ENCODE data around the gene CNTNAP2.

CNTNAP2 gene

DNA sequence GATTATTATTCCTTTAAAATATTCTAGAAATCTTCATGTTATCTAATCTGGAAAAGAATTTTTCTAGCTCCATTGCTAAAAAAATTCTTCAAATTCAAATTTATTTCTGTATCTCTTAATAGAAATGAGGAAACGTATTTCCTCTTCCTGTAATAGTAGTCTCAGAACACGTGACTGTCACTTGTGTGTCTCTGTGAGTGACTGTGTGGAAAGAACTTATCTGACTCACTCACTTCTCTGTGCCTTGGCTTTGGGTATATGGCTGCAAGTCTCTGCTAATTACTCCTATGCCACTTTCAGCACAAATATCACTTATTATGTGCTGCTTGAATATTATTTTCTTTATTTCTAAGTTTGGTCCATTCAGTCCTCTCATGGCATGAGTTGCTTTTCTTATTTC lies 132.7 kb downstream of the CNTNAP2 start:
- ChIA-PET POLR2A (no interaction called here), CTCF (no interaction called here)

DNA sequence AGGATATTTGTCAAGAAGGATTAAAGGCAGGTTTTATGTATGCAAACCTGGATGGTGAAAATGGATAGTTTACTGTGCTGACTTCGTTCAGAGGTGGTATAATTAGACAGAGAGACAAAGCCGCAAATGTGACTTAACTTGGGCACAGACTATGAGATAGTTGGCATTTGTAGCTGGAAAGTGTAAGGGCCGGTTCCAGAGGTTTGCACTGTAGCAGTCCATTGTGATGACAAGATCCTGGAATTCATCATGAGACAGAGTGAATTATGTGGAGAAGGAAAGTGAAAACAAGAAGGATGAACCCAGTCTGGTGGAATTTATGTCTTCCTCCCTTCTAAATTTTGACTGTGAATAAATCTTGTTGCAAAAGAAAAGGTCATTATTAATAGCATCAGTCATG lies 139.0 kb downstream of the CNTNAP2 start:
- TF ChIP-seq FOXM1 (IDR thresholded peaks at IDR 0.05; ENCODE audit: borderline replicate concordance): no peak
- TF ChIP-seq SP1 (IDR thresholded peaks at IDR 0.05): no peak
- TF ChIP-seq FOXK2 (IDR thresholded peaks at IDR 0.05): no peak
- no peak for TF ChIP-seq FOXA1 (IDR thresholded peaks at IDR 0.05)
- TF ChIP-seq CTBP1 (IDR thresholded peaks at IDR 0.05; ENCODE audit: borderline replicate concordance): no peak
- no peak for DNase-seq (ENCODE audit: extremely low spot score)
- ChIA-PET CTCF (no interaction called here), POLR2A (no interaction called here)

More for the DNA sequence above, 132.7 kb downstream of the CNTNAP2 start:
- TF ChIP-seq ZNF384 (IDR thresholded peaks at IDR 0.05): no peak
- no peak for TF ChIP-seq ARNT (IDR thresholded peaks at IDR 0.05)
- TF ChIP-seq LEF1 (IDR thresholded peaks at IDR 0.05; ENCODE audit: borderline replicate concordance): no peak
- TF ChIP-seq NFRKB (IDR thresholded peaks at IDR 0.05): no peak
- no peak for TF ChIP-seq BHLHE40 (IDR thresholded peaks at IDR 0.05; ENCODE audit: borderline replicate concordance)
- no peak for TF ChIP-seq HDGF (IDR thresholded peaks at IDR 0.05; ENCODE audit: borderline replicate concordance)
- no peak for TF ChIP-seq ELF4 (IDR thresholded peaks at IDR 0.05)
- TF ChIP-seq SP1 (IDR thresholded peaks at IDR 0.05): no peak
- TF ChIP-seq SUZ12 (IDR thresholded peaks at IDR 0.05): no peak
- TF ChIP-seq FOXA1 (IDR thresholded peaks at IDR 0.05): no peak
- TF ChIP-seq TARDBP (IDR thresholded peaks at IDR 0.05): no peak
- TF ChIP-seq FOXM1 (IDR thresholded peaks at IDR 0.05; ENCODE audit: borderline replicate concordance): no peak
- TF ChIP-seq L3MBTL2 (conservative IDR thresholded peaks at IDR 0.05): no peak
- TF ChIP-seq FOXK2 (IDR thresholded peaks at IDR 0.05): no peak
- TF ChIP-seq, protein P1, sequence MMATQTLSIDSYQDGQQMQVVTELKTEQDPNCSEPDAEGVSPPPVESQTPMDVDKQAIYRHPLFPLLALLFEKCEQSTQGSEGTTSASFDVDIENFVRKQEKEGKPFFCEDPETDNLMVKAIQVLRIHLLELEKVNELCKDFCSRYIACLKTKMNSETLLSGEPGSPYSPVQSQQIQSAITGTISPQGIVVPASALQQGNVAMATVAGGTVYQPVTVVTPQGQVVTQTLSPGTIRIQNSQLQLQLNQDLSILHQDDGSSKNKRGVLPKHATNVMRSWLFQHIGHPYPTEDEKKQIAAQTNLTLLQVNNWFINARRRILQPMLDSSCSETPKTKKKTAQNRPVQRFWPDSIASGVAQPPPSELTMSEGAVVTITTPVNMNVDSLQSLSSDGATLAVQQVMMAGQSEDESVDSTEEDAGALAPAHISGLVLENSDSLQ (IDR thresholded peaks at IDR 0.05): no peak
- no peak for TF ChIP-seq CTBP1 (IDR thresholded peaks at IDR 0.05; ENCODE audit: borderline replicate concordance)
- no peak for DNase-seq (ENCODE audit: extremely low spot score)

DNA sequence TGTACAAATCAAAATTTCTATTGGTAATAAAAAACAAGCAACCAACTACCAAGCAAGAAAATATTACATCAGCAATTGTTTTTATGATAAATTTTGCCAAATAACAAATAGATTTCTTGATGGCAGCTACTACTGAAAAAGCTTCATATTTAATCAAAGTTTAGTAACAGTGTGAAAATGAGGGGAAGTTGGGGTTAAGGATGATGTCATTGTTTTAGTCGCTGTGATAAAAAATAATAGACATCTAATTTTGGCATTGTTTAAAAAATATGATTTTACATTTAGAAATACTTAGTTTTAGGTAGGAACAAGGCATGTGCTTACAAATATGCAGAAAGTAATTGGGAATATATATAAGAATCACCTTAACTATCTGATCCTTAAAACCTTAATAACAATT lies 145.9 kb downstream of the CNTNAP2 start:
- DNase-seq (ENCODE audit: extremely low spot score): no peak
- TF ChIP-seq LEF1 (IDR thresholded peaks at IDR 0.05; ENCODE audit: borderline replicate concordance) (no peak), CTBP1 (IDR thresholded peaks at IDR 0.05; ENCODE audit: borderline replicate concordance) (no peak), SUZ12 (IDR thresholded peaks at IDR 0.05) (no peak), FOXA1 (IDR thresholded peaks at IDR 0.05) (no peak), TARDBP (IDR thresholded peaks at IDR 0.05) (no peak), NFRKB (IDR thresholded peaks at IDR 0.05) (no peak), ELF4 (IDR thresholded peaks at IDR 0.05) (no peak), SP1 (IDR thresholded peaks at IDR 0.05) (no peak), L3MBTL2 (conservative IDR thresholded peaks at IDR 0.05) (no peak)
- ChIA-PET CTCF (no interaction called here), POLR2A (no interaction called here)

DNA sequence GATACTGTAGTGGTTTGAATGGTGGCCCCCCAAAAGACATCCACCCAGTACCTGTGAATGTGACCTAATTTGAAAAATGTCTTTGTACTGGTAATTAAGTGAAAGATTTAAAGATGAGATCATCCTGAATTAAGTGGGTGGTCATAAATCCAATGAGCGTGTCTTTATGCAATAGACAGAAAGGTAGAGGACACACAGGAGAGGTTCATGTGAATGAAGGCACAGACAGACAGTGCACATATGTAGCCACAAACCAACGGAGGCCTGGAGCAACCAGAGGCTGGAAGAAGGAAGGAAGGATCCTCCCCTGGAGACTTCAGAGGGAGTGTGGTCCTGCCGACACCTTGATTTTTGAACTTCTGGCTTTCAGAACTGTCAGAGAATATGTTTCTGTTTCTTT lies 160.3 kb downstream of the CNTNAP2 start:
- no peak for TF ChIP-seq BHLHE40 (IDR thresholded peaks at IDR 0.05; ENCODE audit: borderline replicate concordance)
- POLR2A ChIA-PET: no interaction called here

DNA sequence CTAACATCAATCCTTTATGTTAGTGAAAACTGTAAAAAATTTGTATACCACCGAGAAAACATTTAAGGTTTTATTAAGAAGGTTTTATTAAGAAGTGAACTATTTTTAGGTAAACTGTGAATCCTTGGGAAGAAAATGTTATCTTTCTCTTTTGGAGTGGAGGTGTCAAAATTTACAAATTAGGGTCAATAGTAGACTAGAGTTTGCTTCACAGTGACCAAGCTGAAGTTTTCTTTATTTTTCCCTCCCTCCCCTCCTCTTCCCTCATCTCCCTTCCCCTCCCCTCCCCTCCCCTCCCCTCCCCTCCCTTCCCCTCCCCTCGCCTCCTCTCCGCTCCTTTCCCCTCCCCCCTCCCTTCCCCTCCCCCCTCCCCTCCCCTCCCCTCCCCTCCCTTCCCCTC lies 168.8 kb downstream of the CNTNAP2 start:
- ChIA-PET CTCF (interaction anchor here (0.6 kb wide), 1 partner anchor 100 kb away, joined by 3 read pairs; no protein-coding TSS in a partner anchor), POLR2A (no interaction called here)
- TF ChIP-seq FOXK2 (IDR thresholded peaks at IDR 0.05) (no peak), BHLHE40 (IDR thresholded peaks at IDR 0.05; ENCODE audit: borderline replicate concordance) (no peak), SP1 (IDR thresholded peaks at IDR 0.05) (no peak), FOXA1 (IDR thresholded peaks at IDR 0.05) (no peak), L3MBTL2 (conservative IDR thresholded peaks at IDR 0.05) (no peak), SUZ12 (IDR thresholded peaks at IDR 0.05) (no peak), CTBP1 (IDR thresholded peaks at IDR 0.05; ENCODE audit: borderline replicate concordance) (no peak), ZNF384 (IDR thresholded peaks at IDR 0.05) (no peak), TARDBP (IDR thresholded peaks at IDR 0.05) (no peak), FOXM1 (IDR thresholded peaks at IDR 0.05; ENCODE audit: borderline replicate concordance) (no peak), LEF1 (IDR thresholded peaks at IDR 0.05; ENCODE audit: borderline replicate concordance) (no peak), NFRKB (IDR thresholded peaks at IDR 0.05) (no peak), ARNT (IDR thresholded peaks at IDR 0.05) (no peak), ELF4 (IDR thresholded peaks at IDR 0.05) (no peak), HDGF (IDR thresholded peaks at IDR 0.05; ENCODE audit: borderline replicate concordance) (no peak)
- TF ChIP-seq, protein P1 (IDR thresholded peaks at IDR 0.05): no peak
- no peak for DNase-seq (ENCODE audit: extremely low spot score)

More for the DNA sequence above, 160.3 kb downstream of the CNTNAP2 start:
- CTCF ChIA-PET: no interaction called here
- no peak for DNase-seq (ENCODE audit: extremely low spot score)

DNA sequence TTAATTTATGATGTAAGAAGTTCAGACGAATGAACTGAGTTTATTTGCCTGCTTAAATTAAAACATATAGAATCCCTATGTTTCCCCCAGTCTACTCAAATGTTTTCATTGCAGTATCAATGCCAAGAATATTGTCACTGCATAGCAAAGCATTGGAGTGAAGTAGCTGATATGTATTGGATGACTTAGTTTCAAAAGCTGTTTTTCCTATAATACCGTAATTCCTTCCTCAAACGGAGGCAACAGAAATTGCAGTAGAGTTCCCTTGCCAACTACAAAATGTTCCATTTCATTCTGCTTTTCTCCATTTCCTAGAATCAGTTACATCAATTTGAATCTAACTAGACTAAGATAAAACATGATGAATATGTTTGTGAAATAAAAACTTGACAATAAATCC lies 174.1 kb downstream of the CNTNAP2 start:
- ChIA-PET CTCF (no interaction called here), POLR2A (no interaction called here)
- DNase-seq (ENCODE audit: extremely low spot score): no peak
- TF ChIP-seq HDGF (IDR thresholded peaks at IDR 0.05; ENCODE audit: borderline replicate concordance) (no peak), FOXA1 (IDR thresholded peaks at IDR 0.05) (no peak), SUZ12 (IDR thresholded peaks at IDR 0.05) (no peak), FOXM1 (IDR thresholded peaks at IDR 0.05; ENCODE audit: borderline replicate concordance) (no peak), L3MBTL2 (conservative IDR thresholded peaks at IDR 0.05) (no peak), ARNT (IDR thresholded peaks at IDR 0.05) (no peak), ZNF384 (IDR thresholded peaks at IDR 0.05) (no peak), FOXK2 (IDR thresholded peaks at IDR 0.05) (no peak), BHLHE40 (IDR thresholded peaks at IDR 0.05; ENCODE audit: borderline replicate concordance) (no peak), TARDBP (IDR thresholded peaks at IDR 0.05) (no peak), SP1 (IDR thresholded peaks at IDR 0.05) (no peak)
- TF ChIP-seq, protein P1 (IDR thresholded peaks at IDR 0.05): no peak

DNA sequence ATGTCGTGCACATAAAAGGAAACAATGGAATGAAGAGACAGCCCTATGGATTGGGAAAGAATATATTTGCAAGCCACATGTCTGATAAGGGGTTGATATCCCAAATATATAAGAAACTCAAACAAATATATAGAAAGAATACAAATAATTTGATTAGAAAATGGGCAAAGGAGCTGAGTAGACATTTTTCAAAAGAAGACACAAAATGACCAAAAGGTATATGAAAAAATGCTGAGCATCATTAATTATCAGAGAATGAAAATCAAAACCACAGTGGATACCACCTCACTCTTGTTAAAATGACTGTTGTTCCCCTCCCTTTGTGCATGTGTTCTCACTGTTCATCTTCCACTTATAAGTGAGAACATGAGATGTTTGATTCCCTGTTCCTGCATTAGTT lies 175.3 kb downstream of the CNTNAP2 start:
- CTCF ChIA-PET: no interaction called here
- POLR2A ChIA-PET: no interaction called here
- no peak for DNase-seq (ENCODE audit: extremely low spot score)
- TF ChIP-seq CTBP1 (IDR thresholded peaks at IDR 0.05; ENCODE audit: borderline replicate concordance) (no peak), FOXK2 (IDR thresholded peaks at IDR 0.05) (no peak), FOXM1 (IDR thresholded peaks at IDR 0.05; ENCODE audit: borderline replicate concordance) (no peak), FOXA1 (IDR thresholded peaks at IDR 0.05) (no peak), ARNT (IDR thresholded peaks at IDR 0.05) (no peak), LEF1 (IDR thresholded peaks at IDR 0.05; ENCODE audit: borderline replicate concordance) (no peak)
- TF ChIP-seq, protein P1 (IDR thresholded peaks at IDR 0.05): no peak
